B cell (primary cell): ENCODE results near the gene NES.

Source experiments
- EZH2 ChIP-seq: IDR thresholded peaks from 2 replicates; pipeline ENCODE4 v1.6.1; 2012; ENCODE audit warnings: borderline replicate concordance, low read depth, mild to moderate bottlenecking, moderate library complexity, low read length; ENCODE audit not compliant: insufficient read depth, poor library complexity, severe bottlenecking
- TF ChIP-seq, protein P1 (sequence below): fragments of 200-600 bp; IDR thresholded peaks from one replicate; pipeline ENCODE4 v1.8.0; 2022; ENCODE audit warnings: antibody characterized with exemption, mild to moderate bottlenecking

- TF ChIP-seq, protein P1, sequence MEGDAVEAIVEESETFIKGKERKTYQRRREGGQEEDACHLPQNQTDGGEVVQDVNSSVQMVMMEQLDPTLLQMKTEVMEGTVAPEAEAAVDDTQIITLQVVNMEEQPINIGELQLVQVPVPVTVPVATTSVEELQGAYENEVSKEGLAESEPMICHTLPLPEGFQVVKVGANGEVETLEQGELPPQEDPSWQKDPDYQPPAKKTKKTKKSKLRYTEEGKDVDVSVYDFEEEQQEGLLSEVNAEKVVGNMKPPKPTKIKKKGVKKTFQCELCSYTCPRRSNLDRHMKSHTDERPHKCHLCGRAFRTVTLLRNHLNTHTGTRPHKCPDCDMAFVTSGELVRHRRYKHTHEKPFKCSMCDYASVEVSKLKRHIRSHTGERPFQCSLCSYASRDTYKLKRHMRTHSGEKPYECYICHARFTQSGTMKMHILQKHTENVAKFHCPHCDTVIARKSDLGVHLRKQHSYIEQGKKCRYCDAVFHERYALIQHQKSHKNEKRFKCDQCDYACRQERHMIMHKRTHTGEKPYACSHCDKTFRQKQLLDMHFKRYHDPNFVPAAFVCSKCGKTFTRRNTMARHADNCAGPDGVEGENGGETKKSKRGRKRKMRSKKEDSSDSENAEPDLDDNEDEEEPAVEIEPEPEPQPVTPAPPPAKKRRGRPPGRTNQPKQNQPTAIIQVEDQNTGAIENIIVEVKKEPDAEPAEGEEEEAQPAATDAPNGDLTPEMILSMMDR, result no peak
- no peak for TF ChIP-seq EZH2
Measured at GRCh38 chr1:156659661-156659987, 17.6 kb downstream of the NES start.
